H4 (cell line): ENCODE data around the gene GOLT1A. TPM values are rescaled to one million over a fixed set of nuclear protein-coding genes. Genes with fewer than 3 reads are reported as not detected.

Source experiments
- DNase-seq: peaks from one replicate; pipeline ENCODE4 v3.0.0-alpha.2; 2015; ENCODE audit warnings: low spot score
- total RNA-seq: library from RNA; depleted of rRNA; stranded (reverse); fragments of >200 nt; shearing (Covaris generic); gene quantifications from 2 replicates; pipeline ENCODE4 v1.2.3, GENCODE V29; 2014

Gene GOLT1A
- total RNA-seq, 1 experiment from 2014 or later: not detected

DNA sequence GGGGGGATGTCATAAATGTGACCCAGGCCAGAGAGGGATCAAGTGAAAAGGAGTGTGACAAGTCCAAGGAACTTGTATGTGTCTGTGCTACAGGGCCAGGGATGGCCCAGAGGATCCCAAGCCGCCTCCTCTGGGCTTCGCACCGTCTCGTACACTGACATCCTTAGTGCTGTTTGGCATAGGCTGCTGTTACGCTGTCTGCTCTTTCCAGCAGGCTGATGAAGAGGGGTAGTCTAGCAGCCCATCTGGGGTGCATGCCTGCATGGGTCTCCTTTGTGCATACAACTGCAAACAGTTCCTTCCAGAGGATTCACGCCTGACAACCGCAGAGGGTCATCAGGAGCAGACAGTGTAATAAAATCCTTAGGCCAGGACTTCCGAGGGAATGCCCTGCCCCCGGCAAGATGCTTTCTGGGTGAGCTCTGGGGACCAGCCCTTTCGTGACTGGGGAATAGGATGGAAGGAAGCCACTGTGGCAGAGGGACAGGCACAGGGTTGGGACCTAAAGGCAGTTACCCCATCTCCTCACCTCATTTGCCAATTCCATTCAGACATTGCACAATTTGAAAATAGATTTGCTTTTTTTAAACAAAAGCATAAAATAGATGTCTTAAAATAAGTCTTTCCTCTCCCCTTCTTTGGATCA is 6.3 kb upstream of the GOLT1A start:
- no peak for DNase-seq

DNA sequence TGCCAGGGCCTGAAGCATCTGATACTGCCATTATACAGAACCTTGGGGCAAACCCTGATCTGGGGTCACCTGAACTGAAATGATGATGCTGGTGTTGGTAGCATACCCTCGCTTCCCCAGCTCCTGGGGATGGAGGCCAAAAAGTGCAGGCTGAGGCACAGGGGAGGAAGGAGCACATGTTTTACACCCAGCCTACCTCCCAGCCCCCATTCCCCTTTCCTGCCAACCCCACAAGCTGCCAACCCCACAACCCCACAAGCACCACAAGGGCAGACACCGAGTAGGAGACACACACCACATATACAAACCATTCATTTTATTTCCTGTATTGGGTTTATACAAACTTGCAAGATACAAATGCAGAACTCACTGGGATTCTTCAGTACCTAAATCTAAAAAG is 4.8 kb upstream of the GOLT1A start:
- DNase-seq: no peak

DNA sequence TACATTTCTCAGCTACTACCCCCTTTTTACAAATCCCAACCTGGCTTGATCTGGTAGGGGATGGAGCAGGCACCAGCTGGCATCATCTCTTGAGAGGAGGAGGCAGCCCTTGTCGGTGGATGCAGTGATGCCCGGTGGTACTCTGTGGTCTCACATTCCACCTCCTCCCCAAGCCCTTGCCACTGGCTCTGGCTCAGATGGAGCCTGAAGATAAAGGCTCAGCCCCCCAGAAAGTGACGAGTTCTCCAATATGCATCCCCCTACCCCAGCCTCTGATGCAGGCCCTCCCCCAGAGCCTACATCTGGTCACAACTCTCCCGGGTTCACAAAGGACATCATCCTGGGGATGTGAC is 3.8 kb upstream of the GOLT1A start:
- no peak for DNase-seq

DNA sequence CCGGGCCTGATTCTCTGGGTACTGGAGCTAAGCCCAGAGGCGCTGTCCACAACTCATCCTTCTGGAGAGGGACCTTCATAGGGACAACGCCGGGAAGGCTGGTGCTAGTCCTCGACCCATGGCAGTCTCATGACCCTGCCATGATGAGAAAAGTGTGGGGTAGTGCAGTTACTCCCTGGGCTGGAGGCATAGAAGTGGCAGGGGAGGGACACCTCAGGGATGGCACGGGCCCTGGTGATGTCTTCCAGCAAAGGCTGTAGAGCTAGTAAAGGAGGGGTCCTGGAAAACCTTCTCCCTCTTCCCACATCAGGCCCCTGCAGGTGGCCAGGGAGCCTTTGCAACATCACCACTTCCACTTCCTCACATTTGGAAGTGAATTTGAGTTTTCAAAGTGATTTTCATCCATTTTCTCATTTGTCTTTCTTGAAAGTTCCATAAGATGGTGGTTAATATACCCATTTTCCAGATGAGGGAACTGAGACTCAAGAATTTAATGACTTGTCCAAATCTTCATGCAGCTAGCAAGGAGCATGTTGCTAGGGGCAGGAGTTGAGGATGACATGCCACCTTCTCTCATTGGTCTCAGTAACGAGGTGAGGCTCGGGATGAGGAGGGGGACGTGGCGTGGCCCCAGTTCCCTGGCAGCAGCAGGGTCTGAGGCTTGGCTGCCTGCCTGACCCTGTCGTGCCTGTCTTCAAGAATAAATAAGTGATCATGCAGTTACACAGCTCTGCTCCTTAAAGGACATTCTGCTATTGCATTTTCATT is 3.3 kb upstream of the GOLT1A start:
- no peak for DNase-seq

- DNase-seq: no peak
These were observed 2.4 kb upstream of the GOLT1A start for GRCh38 chr1:204216236-204216635.

GRCh38 chr1:204212715-204213114 is 1.1 kb downstream of the GOLT1A start:
- no peak for DNase-seq

DNA sequence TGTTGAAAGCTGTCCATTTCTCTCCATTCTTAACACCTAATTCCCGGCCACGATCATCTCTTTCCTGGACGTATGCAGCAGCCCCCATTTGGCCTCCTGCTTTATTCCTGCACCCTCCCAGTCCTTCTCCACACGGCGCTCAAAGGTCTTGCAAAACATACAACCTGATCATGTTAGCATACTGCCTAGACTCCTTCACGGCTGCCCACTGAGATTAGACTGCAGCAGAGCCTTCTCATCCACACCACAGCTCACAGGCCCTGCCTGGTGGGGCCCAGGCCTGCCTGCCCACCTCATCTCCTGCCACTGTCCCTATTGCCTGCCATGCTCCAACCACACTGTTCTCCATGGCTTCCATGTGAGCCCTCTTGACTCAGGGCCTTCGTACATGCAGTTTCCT is 2.7 kb downstream of the GOLT1A start:
- no peak for DNase-seq

GRCh38 chr1:204207136-204207616 is 6.6 kb downstream of the GOLT1A start:
- peak; percentile 21 for DNase-seq

DNA sequence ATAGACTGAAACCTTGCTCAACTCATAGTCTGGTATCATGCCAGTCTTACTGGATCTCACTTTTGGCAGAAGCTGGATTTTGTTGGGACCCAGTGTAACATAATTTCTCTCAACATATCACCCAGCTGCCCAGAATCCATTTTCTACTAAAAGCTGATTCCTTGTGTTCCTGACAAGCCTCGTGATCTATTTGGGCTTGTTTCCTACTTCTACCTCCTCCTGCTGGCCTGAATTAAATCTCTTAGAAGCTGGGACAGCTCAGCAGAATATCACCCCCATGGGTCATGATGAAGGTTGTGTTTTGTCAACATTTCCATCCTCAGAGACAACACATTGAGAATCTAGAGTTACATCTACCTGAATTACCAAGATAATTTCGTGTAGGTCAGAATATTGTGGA is 7.7 kb downstream of the GOLT1A start:
- no peak for DNase-seq

DNA sequence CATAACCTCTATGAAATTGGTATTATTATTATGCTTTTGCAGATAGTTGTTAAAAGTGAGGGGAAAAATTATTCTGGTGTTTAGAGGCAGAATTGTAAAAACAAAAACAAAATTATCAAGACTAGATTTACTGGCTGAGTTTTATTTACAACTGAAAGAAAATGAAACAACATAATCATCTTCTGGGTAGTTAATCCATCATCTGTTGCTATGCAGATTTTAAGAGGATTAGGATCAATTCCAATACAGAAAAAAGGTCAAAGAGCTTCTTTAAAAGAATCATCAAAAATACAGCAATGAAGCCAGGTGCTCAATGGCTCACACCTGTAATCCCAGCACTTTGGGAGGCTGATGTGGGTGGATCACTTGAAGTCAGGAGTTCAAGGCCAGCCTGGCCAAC is 8.3 kb downstream of the GOLT1A start:
- no peak for DNase-seq

- DNase-seq: no peak
These were observed 8.8 kb downstream of the GOLT1A start for GRCh38 chr1:204204944-204205343.

GRCh38 chr1:204203206-204203767 is 10.5 kb downstream of the GOLT1A start:
- DNase-seq: no peak

DNA sequence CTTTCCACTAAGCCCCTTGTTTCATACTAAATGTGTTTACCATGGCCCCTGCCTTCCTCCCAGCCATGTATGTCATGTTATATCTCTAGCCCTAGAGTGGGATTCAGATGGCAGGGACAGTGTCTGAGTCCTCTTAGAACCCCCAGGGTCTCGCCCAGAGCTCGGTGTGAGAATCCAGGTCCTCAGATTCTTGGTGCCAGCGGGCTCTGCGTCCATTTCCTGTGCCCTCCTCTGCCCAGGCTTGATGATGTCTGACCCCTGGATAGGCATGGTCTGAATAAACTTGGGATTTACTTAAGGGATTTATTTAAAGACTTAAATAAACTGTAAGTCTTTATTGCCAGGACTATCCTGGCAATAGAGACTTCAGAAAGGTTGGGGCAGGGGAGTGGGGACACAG is 11.3 kb downstream of the GOLT1A start:
- no peak for DNase-seq

DNA sequence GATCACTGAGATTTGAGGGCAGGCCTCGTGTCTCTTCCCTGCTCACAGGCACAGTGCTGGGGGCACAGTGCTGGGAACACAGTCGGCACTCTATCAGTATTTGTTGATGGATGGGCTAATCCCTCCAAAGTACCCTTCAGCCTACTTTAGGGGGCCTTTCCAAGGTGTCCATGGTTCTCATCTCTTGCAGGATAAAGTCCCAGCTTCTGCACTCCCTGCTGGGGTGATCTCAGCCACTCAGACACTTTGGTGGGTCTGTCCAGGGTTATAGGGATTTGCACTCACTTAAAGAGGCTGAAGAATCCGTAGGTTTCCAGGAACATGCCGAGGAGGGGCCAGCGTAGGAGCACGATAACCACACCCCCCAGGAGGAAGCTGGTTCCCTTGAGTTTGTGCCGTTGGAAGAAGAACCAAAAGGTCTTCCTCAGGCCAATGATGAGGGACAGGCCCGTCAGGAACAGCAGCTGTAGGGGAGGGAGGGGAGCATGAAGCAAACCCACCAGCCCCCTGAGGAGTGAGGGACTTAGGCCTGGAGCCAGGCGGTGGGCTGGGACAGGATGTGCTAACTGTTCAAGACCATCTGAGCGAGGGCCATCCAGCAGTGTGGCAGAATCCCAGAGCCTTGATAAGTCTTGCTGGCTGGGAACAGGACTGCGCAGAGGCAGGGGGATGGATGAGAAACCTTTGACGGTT is 12.3 kb downstream of the GOLT1A start:
- no peak for DNase-seq

GRCh38 chr1:204199579-204199978 is 14.2 kb downstream of the GOLT1A start:
- no peak for DNase-seq

DNA sequence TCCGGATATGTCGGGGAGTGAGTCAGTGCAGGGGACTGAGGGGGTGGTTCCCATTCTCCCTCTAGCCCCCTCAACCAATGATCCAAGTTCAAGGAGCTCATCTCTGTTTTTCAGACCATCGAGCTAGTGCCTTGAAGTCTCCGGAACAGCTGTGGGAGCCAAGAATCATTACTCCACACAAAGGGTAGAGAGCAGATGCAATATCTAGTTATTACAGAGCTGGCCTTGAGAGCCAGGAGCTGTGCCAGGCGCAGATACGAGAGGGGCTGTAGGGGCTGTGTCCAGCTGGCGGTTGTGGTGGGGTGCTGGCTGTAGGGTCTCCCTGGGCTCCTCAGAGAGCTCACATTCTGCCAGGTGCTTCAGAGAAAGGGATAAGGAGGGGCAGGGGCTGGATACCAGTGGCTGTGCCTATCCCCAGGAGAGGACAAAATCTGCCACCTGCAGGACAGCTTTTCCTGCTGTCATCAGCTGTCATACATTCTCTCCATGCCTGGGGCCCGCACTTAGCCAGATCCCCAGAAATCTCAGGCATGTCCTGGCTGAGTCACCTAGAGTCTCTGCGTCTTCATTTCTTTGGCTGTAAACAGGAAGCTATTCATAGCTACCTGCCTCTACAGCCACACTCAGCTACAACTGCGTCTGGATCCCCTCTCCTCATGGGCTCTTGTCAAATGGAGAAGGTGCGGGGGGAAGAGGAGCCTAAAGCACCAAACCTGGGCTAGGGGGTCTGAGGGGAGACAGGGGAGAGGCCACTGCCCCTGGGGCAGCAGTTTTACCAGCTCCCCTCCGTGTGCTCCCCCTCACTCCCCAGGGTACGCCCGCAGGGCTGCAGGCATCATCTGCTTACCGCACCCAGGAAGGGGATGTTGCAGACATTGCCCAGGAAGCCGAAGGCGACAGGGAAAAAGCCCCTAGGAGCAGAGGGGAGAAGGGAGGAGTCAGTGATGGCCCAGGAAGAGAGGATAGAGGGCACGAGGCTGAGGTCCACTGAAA is 15.1 kb downstream of the GOLT1A start:
- DNase-seq: peak; percentile 44

- DNase-seq: no peak
These were observed 16.7 kb downstream of the GOLT1A start for GRCh38 chr1:204197068-204197467.

- no peak for DNase-seq
These were observed 17.6 kb downstream of the GOLT1A start, which contains the start of gene KISS1 for GRCh38 chr1:204196068-204196795. TSS of gene KISS1 (minus strand) at chr1:204196491. CDS start at chr1:204192876, 3,615 bp downstream.

- no peak for DNase-seq
These were observed 19.0 kb downstream of the GOLT1A start for GRCh38 chr1:204194771-204195170.

DNA sequence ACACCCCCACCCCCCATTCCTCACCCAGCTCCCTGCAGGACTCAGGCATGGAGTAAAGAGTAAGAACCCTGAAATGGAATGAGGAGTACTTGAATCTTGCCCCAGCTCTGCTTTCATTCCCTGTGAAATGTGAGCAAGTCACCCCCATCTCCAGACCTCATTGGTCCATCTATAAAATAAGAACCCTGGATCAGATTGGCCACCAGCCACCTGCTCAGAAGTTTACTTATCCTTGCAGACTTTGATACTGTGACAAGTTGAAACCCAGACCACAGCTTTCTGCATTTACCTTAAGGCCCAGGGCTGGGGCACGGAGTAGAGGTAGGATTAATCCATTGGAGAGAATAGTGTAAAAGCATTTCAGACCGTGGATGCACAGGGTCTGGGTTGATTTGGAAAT is 19.7 kb downstream of the GOLT1A start:
- DNase-seq: no peak
